Fibroblast of lung (primary cell): ENCODE data around the gene SMARCAL1. TPM values are rescaled to one million over a fixed set of nuclear protein-coding genes. Genes with fewer than 3 reads are reported as not detected.

Source experiments
- DNase-seq, 2 donors: peaks; one replicate each; pipeline versions ENCODE4 v3.0.0 to v3.0.0-alpha.2; 2010; ENCODE audit warnings: low read depth in 2 of 2
- H2AFZ ChIP-seq: 2 replicates; pipeline ENCODE4 v1.5.1; 2012; ENCODE audit warnings: low read length, control low read depth, inconsistent platforms
- H3K27ac ChIP-seq: 2 replicates; pipeline ENCODE4 v1.5.1; 2011; ENCODE audit warnings: low read length, control low read depth; ENCODE audit not compliant: insufficient read depth
- H3K27me3 ChIP-seq: 2 replicates; pipeline ENCODE4 v1.5.1; 2011; ENCODE audit warnings: mild to moderate bottlenecking, low read length; ENCODE audit not compliant: control insufficient read depth, insufficient read depth
- H3K36me3 ChIP-seq: 2 replicates; pipeline ENCODE4 v1.5.1; 2011; ENCODE audit warnings: low read length; ENCODE audit not compliant: control insufficient read depth, insufficient read depth
- H3K4me1 ChIP-seq: 2 replicates; pipeline ENCODE4 v1.5.1; 2011; ENCODE audit warnings: low read length; ENCODE audit not compliant: control insufficient read depth, insufficient read depth; ENCODE audit errors: extremely low read depth
- H3K4me2 ChIP-seq: 2 replicates; pipeline ENCODE4 v1.5.1; 2011; ENCODE audit warnings: low read length, control low read depth; ENCODE audit not compliant: insufficient read depth; ENCODE audit errors: extremely low read depth
- H3K4me3 ChIP-seq, 4 experiments: fragments of 200-600 bp in 1 of 4; sonication (generic) in 1 of 4; replicated peaks in 1 of 4; 2 replicates each; pipeline ENCODE4 v1.5.1; 2011 to 2016; ENCODE audit warnings: low read length in 4 of 4, low read depth in 3 of 4, mild to moderate bottlenecking in 3 of 4, control low read depth in 2 of 4, inconsistent platforms in 1 of 4, mixed read lengths in 1 of 4; ENCODE audit not compliant: insufficient read depth in 1 of 4; ENCODE audit errors: control extremely low read depth in 1 of 4
- H3K79me2 ChIP-seq: 2 replicates; pipeline ENCODE4 v1.5.1; 2012; ENCODE audit warnings: mild to moderate bottlenecking, low read length, inconsistent platforms; ENCODE audit not compliant: control insufficient read depth, insufficient read depth
- H3K9ac ChIP-seq: 2 replicates; pipeline ENCODE4 v1.5.1; 2011; ENCODE audit warnings: mild to moderate bottlenecking, low read length, control low read depth; ENCODE audit not compliant: insufficient read depth
- H3K9me3 ChIP-seq: 2 replicates; pipeline ENCODE4 v1.5.1; 2012; ENCODE audit warnings: low read depth, low read length; ENCODE audit not compliant: control insufficient read depth, insufficient read depth
- H4K20me1 ChIP-seq: 2 replicates; pipeline ENCODE4 v1.5.1; 2011; ENCODE audit warnings: low read length; ENCODE audit not compliant: control insufficient read depth, insufficient read depth; ENCODE audit errors: extremely low read depth
- CTCF ChIP-seq, 2 donors: IDR thresholded peaks in 1 of 2; conservative IDR thresholded peaks in 1 of 2; 1 replicate in 1 of 2; 2 replicates in 1 of 2; pipeline ENCODE4 v1.5.1; 2011 to 2012; ENCODE audit warnings: low read length in 2 of 2, control low read depth in 1 of 2, inconsistent platforms in 1 of 2, low read depth in 1 of 2, mild to moderate bottlenecking in 1 of 2
- EZH2 ChIP-seq: IDR thresholded peaks from 2 replicates; pipeline ENCODE4 v1.5.1; 2012; ENCODE audit warnings: low read length, control low read depth, mild to moderate bottlenecking; ENCODE audit errors: missing control alignments
- polyA plus RNA-seq, 2 donors: library from polyadenylated mRNA; depleted of rRNA in 1 of 2; stranded (reverse) in 1 of 2; unstranded in 1 of 2; fragments of >200 nt; gene quantifications; 2 replicates each; pipeline ENCODE4 v1.2.1, GENCODE V29; 2011 to 2012; ENCODE audit warnings: missing spikeins in 1 of 2
- total RNA-seq: library from RNA; depleted of rRNA; stranded (reverse); fragments of >200 nt; gene quantifications from 2 replicates; pipeline ENCODE4 v1.2.1, GENCODE V29; 2014

SMARCAL1 gene
- total and polyA plus RNA-seq, 2 donors (not counting 1 experiment from before 2014, with no cell fraction given): 21.5 to 25.1 TPM

GRCh38 chr2:216414772-216415319 is 2.6 kb downstream of the SMARCAL1 start:
- no peak overlapping the region for H3K27ac ChIP-seq
- H3K4me2 ChIP-seq: no peak overlapping the region
- H3K36me3 ChIP-seq: peaks cover 10% of the 10 kb centered on the region
- no peak overlapping the region for H2AFZ ChIP-seq
- no peak overlapping the region for H3K9ac ChIP-seq
- peaks cover 4% of the 10 kb centered on the region for H3K79me2 ChIP-seq
- H3K9me3 ChIP-seq: no peaks in the 10 kb centered on the region
- no peak for TF ChIP-seq EZH2
- TF ChIP-seq CTCF (conservative IDR thresholded peaks at IDR 0.05 in 1 of 2, IDR thresholded peaks at IDR 0.05 in 1 of 2; ENCODE audit: low read depth in 1 of 2, low read length in 2 of 2): no peak
- H3K4me1 ChIP-seq: no peaks in the 10 kb centered on the region
- no peaks in the 10 kb centered on the region for H4K20me1 ChIP-seq
- H3K27me3 ChIP-seq: no peaks in the 10 kb centered on the region
- DNase-seq: no peak
- no peak overlapping the region for H3K4me3 ChIP-seq

- H3K4me3 ChIP-seq: no peak overlapping the region
- H3K36me3 ChIP-seq: peaks cover 13% of the 10 kb centered on the region
- no peak overlapping the region for H3K9ac ChIP-seq
- no peaks in the 10 kb centered on the region for H4K20me1 ChIP-seq
- no peak overlapping the region for H3K27ac ChIP-seq
- DNase-seq: no peak
- no peaks in the 10 kb centered on the region for H3K9me3 ChIP-seq
- no peak overlapping the region for H2AFZ ChIP-seq
- H3K79me2 ChIP-seq: peaks cover 4% of the 10 kb centered on the region
- TF ChIP-seq CTCF (conservative IDR thresholded peaks at IDR 0.05 in 1 of 2, IDR thresholded peaks at IDR 0.05 in 1 of 2; ENCODE audit: low read depth in 1 of 2, low read length in 2 of 2) (no peak), EZH2 (no peak)
- no peaks in the 10 kb centered on the region for H3K27me3 ChIP-seq
- no peaks in the 10 kb centered on the region for H3K4me1 ChIP-seq
- no peak overlapping the region for H3K4me2 ChIP-seq
Observed at GRCh38 chr2:216415541-216415940, 3.3 kb downstream of the SMARCAL1 start.

GRCh38 chr2:216416571-216417307 is 4.5 kb downstream of the SMARCAL1 start:
- H3K4me1 ChIP-seq: no peaks in the 10 kb centered on the region
- no peak overlapping the region for H3K4me2 ChIP-seq
- no peak overlapping the region for H3K4me3 ChIP-seq
- TF ChIP-seq CTCF (conservative IDR thresholded peaks at IDR 0.05 in 1 of 2, IDR thresholded peaks at IDR 0.05 in 1 of 2; ENCODE audit: low read depth in 1 of 2, low read length in 2 of 2): no peak
- no peak for TF ChIP-seq EZH2
- H3K27me3 ChIP-seq: no peaks in the 10 kb centered on the region
- DNase-seq: no peak
- no peaks in the 10 kb centered on the region for H4K20me1 ChIP-seq
- H2AFZ ChIP-seq: no peak overlapping the region
- peaks cover 16% of the 10 kb centered on the region for H3K36me3 ChIP-seq
- no peaks in the 10 kb centered on the region for H3K9me3 ChIP-seq
- H3K9ac ChIP-seq: no peak overlapping the region
- H3K79me2 ChIP-seq: peaks cover 4% of the 10 kb centered on the region
- no peak overlapping the region for H3K27ac ChIP-seq
